ENCODE data around the gene ENPP6. TPM values are rescaled to one million over a fixed set of nuclear protein-coding genes. Genes with fewer than 3 reads are reported as not detected.

ENPP6 gene
- total and polyA plus RNA-seq, 2 donors (not counting 1 experiment from before 2014, with no cell fraction given), result 0.01 TPM; not detected in 1

GRCh38 chr4:184263910-184264732 is 46.4 kb upstream of the ENPP6 start:
- no peaks in the 10 kb centered on the region for H3K79me2 ChIP-seq (ENCODE audit: control insufficient read depth, insufficient read depth, low read length)
- Mint-ChIP-seq H3K27me3 (no peaks in the 10 kb centered on the region), H3K4me3 (peak overlapping the region; percentile 42), H3K9me3 (ENCODE audit: insufficient read depth) (no peaks in the 10 kb centered on the region), H3K4me1 (peaks cover 41% of the 10 kb centered on the region), H3K27ac (peak overlapping the region; percentile 51)
- peak overlapping the region; percentile 84 for H2AFZ ChIP-seq (ENCODE audit: insufficient read depth, low read depth, low read length, poor library complexity, severe bottlenecking)
- ChIA-PET CTCF (interaction anchor here (0.6 to 9.0 kb wide), 90 partner anchors 9 to 912 kb away, joined by 3 to 137 read pairs (median 4); partner anchors contain the start of genes CENPU and IRF2), POLR2A (interaction anchor here (1.0 to 1.5 kb wide), 4 partner anchors 153 to 385 kb away, joined by 3 to 7 read pairs (median 3); partner anchors contain the start of genes CASP3, IRF2 and PRIMPOL)
- H3K4me1 ChIP-seq (ENCODE audit: control insufficient read depth in 2 of 2, insufficient read depth in 2 of 2, low read length in 2 of 2), result peaks cover 32 to 37% of the 10 kb centered on the region in 2 donors
- peak overlapping the region; percentile 51 for H3K4me2 ChIP-seq (replicated peaks; ENCODE audit: low read depth, low read length, poor library complexity, severe bottlenecking)
- intact Hi-C loops (cut with micrococcal nuclease), result loop anchor here (1.0 to 10.0 kb wide), 9 partner anchors 153 to 1131 kb away; partner anchors contain the start of genes ANKRD37, CASP3, CENPU and IRF2
- 24% methylated on average over 18 of the region's 19 CpGs for WGBS (ENCODE audit: insufficient coverage)
- H3K9me3 ChIP-seq (ENCODE audit: control extremely low read depth in 1 of 3, control insufficient read depth in 2 of 3, insufficient read depth in 1 of 3, low read length in 2 of 3), result peaks cover 0 to 6% (median 4%) of the 10 kb centered on the region in 3 donors
- ATAC-seq (ENCODE audit: low read depth) (peak; percentile 42), DNase-seq (peak; percentile 93)
- TF ChIP-seq, protein P1, sequence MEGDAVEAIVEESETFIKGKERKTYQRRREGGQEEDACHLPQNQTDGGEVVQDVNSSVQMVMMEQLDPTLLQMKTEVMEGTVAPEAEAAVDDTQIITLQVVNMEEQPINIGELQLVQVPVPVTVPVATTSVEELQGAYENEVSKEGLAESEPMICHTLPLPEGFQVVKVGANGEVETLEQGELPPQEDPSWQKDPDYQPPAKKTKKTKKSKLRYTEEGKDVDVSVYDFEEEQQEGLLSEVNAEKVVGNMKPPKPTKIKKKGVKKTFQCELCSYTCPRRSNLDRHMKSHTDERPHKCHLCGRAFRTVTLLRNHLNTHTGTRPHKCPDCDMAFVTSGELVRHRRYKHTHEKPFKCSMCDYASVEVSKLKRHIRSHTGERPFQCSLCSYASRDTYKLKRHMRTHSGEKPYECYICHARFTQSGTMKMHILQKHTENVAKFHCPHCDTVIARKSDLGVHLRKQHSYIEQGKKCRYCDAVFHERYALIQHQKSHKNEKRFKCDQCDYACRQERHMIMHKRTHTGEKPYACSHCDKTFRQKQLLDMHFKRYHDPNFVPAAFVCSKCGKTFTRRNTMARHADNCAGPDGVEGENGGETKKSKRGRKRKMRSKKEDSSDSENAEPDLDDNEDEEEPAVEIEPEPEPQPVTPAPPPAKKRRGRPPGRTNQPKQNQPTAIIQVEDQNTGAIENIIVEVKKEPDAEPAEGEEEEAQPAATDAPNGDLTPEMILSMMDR (IDR thresholded peaks at IDR 0.05), result peak; percentile 86
- no peak for TF ChIP-seq EZH2 (IDR thresholded peaks at IDR 0.05; ENCODE audit: borderline replicate concordance, insufficient read depth, low read depth, low read length, poor library complexity, severe bottlenecking)
- no peaks in the 10 kb centered on the region for H3K27me3 ChIP-seq (replicated peaks in 1 of 4; ENCODE audit: control extremely low read depth in 1 of 4, control insufficient read depth in 3 of 4, insufficient read depth in 4 of 4, low read length in 3 of 4)
- H3K9ac ChIP-seq (ENCODE audit: low read length), result no peak overlapping the region
- H3K4me3 ChIP-seq (ENCODE audit: control extremely low read depth in 1 of 5, extremely low read depth in 1 of 5, insufficient read depth in 1 of 5, low read depth in 2 of 5, low read length in 4 of 5), result no peak overlapping the region
- no peaks in the 10 kb centered on the region for H3K36me3 ChIP-seq (replicated peaks in 1 of 2; ENCODE audit: control extremely low read depth in 1 of 2, control insufficient read depth in 1 of 2, extremely low read depth in 1 of 2, insufficient read depth in 2 of 2, low read length in 1 of 2)
- H3K27ac ChIP-seq (ENCODE audit: low read length in 2 of 2), result peak overlapping the region in 1 of 2 donors; percentile 24
- H4K20me1 ChIP-seq (ENCODE audit: control insufficient read depth, insufficient read depth, low read length, poor library complexity, severe bottlenecking), result no peaks in the 10 kb centered on the region
